HepG2 (cell line): ENCODE data around the gene GMEB2. TPM values are rescaled to one million over a fixed set of nuclear protein-coding genes. Genes with fewer than 3 reads are reported as not detected.

Source experiments
- ATF1 ChIP-seq: IDR thresholded peaks from 2 replicates; pipeline ENCODE4 v1.6.1; 2016; ENCODE audit warnings: mild to moderate bottlenecking, control low read depth
- GRHL1 ChIP-seq: sonication (generic); formaldehyde crosslinking; conservative IDR thresholded peaks from 2 replicates; pipeline ENCODE4 v1.8.0; 2022; ENCODE audit warnings: missing genetic modification reagents
- IRF2 ChIP-seq: IDR thresholded peaks from 2 replicates; pipeline ENCODE4 v1.6.1; 2018; ENCODE audit warnings: missing genetic modification reagents, missing compliant biosample characterization
- KDM2A ChIP-seq: sonication (generic); formaldehyde crosslinking; IDR thresholded peaks from 2 replicates; pipeline ENCODE4 v1.4.0; 2020; ENCODE audit warnings: low read depth, missing genetic modification reagents, borderline replicate concordance
- NCOR1 ChIP-seq: fragments of 200-600 bp; sonication (generic); IDR thresholded peaks from 2 replicates; pipeline ENCODE4 v1.7.0; 2017; ENCODE audit warnings: antibody characterized with exemption, low read length, borderline replicate concordance
- RCOR2 ChIP-seq: IDR thresholded peaks from 2 replicates; pipeline ENCODE4 v1.6.1; 2016; ENCODE audit warnings: missing biosample characterization, missing genetic modification reagents
- SSRP1 ChIP-seq: IDR thresholded peaks from 2 replicates; pipeline ENCODE4 v1.6.1; 2016; ENCODE audit warnings: control low read depth
- TAF15 ChIP-seq: fragments of 200-400 bp; formaldehyde crosslinking; IDR thresholded peaks from one replicate; pipeline ENCODE4 v1.6.1; 2018; ENCODE audit warnings: mild to moderate bottlenecking, low read depth, low read length; ENCODE audit not compliant: poor library complexity, severe bottlenecking
- TMF1 ChIP-seq: sonication (generic); formaldehyde crosslinking; IDR thresholded peaks from 2 replicates; pipeline ENCODE4 v1.8.1; 2022; ENCODE audit warnings: low read depth, missing genetic modification reagents
- ZBTB7A ChIP-seq: sonication (generic); formaldehyde crosslinking; IDR thresholded peaks from 2 replicates; pipeline ENCODE4 v1.8.0; 2022; ENCODE audit warnings: mild to moderate bottlenecking, missing genetic modification reagents
- ZBTB7B ChIP-seq: sonication (generic); formaldehyde crosslinking; IDR thresholded peaks from 2 replicates; pipeline ENCODE4 v1.4.0; 2020; ENCODE audit warnings: missing genetic modification reagents
- ZFP1 ChIP-seq: IDR thresholded peaks from 2 replicates; pipeline ENCODE4 v1.6.1; 2016
- ZHX2 ChIP-seq, 2 experiments: sonication (generic) in 1 of 2; formaldehyde crosslinking in 1 of 2; IDR thresholded peaks; 2 replicates each; pipeline versions ENCODE4 v1.6.1 to v1.9.0; 2014 to 2022; ENCODE audit warnings: antibody characterized with exemption in 1 of 2, borderline replicate concordance in 1 of 2, inconsistent platforms in 1 of 2, low read depth in 1 of 2, missing genetic modification reagents in 1 of 2
- ZNF333 ChIP-seq: sonication (generic); formaldehyde crosslinking; IDR thresholded peaks from 2 replicates; pipeline ENCODE4 v1.4.0; 2020; ENCODE audit warnings: mild to moderate bottlenecking, missing genetic modification reagents, borderline replicate concordance
- ZNF354B ChIP-seq: sonication (generic); formaldehyde crosslinking; IDR thresholded peaks from 2 replicates; pipeline ENCODE4 v1.8.0; 2022; ENCODE audit warnings: mild to moderate bottlenecking, missing genetic modification reagents
- ZNF713 ChIP-seq: sonication (generic); formaldehyde crosslinking; IDR thresholded peaks from 2 replicates; pipeline ENCODE4 v1.4.0; 2020; ENCODE audit warnings: mild to moderate bottlenecking, missing genetic modification reagents
- ZNF747 ChIP-seq: sonication (generic); formaldehyde crosslinking; IDR thresholded peaks from 2 replicates; pipeline ENCODE4 v1.8.1; 2023; ENCODE audit warnings: missing genetic modification reagents, mild to moderate bottlenecking, borderline replicate concordance
- ZNF781 ChIP-seq: sonication (generic); formaldehyde crosslinking; IDR thresholded peaks from 2 replicates; pipeline ENCODE4 v1.5.1; 2020; ENCODE audit warnings: borderline replicate concordance, mild to moderate bottlenecking, missing genetic modification reagents; ENCODE audit errors: not compliant biosample characterization
- ZNF790 ChIP-seq: sonication (generic); formaldehyde crosslinking; IDR thresholded peaks from 2 replicates; pipeline ENCODE4 v1.8.0; 2022; ENCODE audit warnings: missing genetic modification reagents, mild to moderate bottlenecking, borderline replicate concordance
- polyA plus RNA-seq, 8 experiments: library from polyadenylated mRNA; depleted of rRNA in 3 of 8; stranded (reverse) in 7 of 8; unstranded in 1 of 8; fragments of >200 nt; fragmentation: Illumina TruSeq in 4 of 8; extraction: Trizol in 4 of 8; gene quantifications; 2 replicates each; pipeline versions ENCODE4 v1.2.1 to v1.2.3, GENCODE V29; 2011 to 2016; ENCODE audit warnings: low read depth in 4 of 8, missing spikeins in 1 of 8, mixed read lengths in 1 of 8; ENCODE audit not compliant: insufficient read depth in 1 of 8
- total RNA-seq, 5 experiments: library from RNA; depleted of rRNA; stranded (reverse); fragments of >200 nt; fragmentation: Illumina TruSeq; extraction: Trizol; gene quantifications; 2 replicates each; pipeline ENCODE4 v1.2.3, GENCODE V29; 2016; ENCODE audit warnings: low read depth in 1 of 5
- TF ChIP-seq, protein P1 (sequence below): sonication (generic); formaldehyde crosslinking; IDR thresholded peaks from 2 replicates; pipeline ENCODE4 v1.9.0; 2021; ENCODE audit warnings: missing genetic modification reagents, mild to moderate bottlenecking, borderline replicate concordance

The GMEB2 gene
- total and polyA plus RNA-seq, 2 of the 13 experiments (the other 11 are each of a cell fraction or from before 2014, with no cell fraction given): 10.6 to 12.4 TPM

GRCh38 chr20:63658749-63659187 lies 31.9 kb upstream of the GMEB2 start (continued):
- TF ChIP-seq TAF15 (no peak), ZNF790 (CRISPR knock-in tag) (no peak), ATF1 (CRISPR knock-in tag) (no peak), ZBTB7B (CRISPR knock-in tag) (no peak), ZNF333 (0 out of 2 replicates have a peak, but pooled peaks have one; percentile 73), ZNF354B (CRISPR knock-in tag) (no peak), ZNF781 (CRISPR knock-in tag) (no peak), TMF1 (CRISPR knock-in tag) (no peak; the same call in 1 of the 2 replicates), ZNF747 (CRISPR knock-in tag) (0 out of 2 replicates have a peak, but pooled peaks have one; percentile 2), NCOR1 (no peak), RCOR2 (CRISPR knock-in tag) (no peak; the same call in 1 of the 2 replicates), IRF2 (CRISPR knock-in tag) (no peak), ZFP1 (CRISPR knock-in tag) (no peak), ZBTB7A (CRISPR knock-in tag) (no peak), SSRP1 (CRISPR knock-in tag) (0 out of 2 replicates have a peak, but pooled peaks have one; percentile 53), ZHX2 (IDR thresholded peaks at IDR 0.05; ENCODE audit: low read depth) (no peak), ZHX2 (CRISPR knock-in tag; IDR thresholded peaks at IDR 0.05; ENCODE audit: borderline replicate concordance) (no peak), KDM2A (no peak), ZNF713 (CRISPR knock-in tag) (no peak), GRHL1 (CRISPR knock-in tag) (no peak)
- TF ChIP-seq, protein P1, sequence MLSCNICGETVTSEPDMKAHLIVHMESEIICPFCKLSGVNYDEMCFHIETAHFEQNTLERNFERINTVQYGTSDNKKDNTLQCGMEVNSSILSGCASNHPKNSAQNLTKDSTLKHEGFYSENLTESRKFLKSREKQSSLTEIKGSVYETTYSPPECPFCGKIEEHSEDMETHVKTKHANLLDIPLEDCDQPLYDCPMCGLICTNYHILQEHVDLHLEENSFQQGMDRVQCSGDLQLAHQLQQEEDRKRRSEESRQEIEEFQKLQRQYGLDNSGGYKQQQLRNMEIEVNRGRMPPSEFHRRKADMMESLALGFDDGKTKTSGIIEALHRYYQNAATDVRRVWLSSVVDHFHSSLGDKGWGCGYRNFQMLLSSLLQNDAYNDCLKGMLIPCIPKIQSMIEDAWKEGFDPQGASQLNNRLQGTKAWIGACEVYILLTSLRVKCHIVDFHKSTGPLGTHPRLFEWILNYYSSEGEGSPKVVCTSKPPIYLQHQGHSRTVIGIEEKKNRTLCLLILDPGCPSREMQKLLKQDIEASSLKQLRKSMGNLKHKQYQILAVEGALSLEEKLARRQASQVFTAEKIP: no peak; the same call in 1 of the 2 replicates
